ENCODE data around the gene CAV1.

Gene CAV1

GRCh38 chr7:116542618-116543017 lies 17.8 kb downstream of the CAV1 start:
- no peak for TF ChIP-seq CTCF (IDR thresholded peaks at IDR 0.05; ENCODE audit: low read depth, low read length)
- no peak overlapping the region for H3K4me3 ChIP-seq (ENCODE audit: low read depth, low read length)

GRCh38 chr7:116543664-116544063 lies 18.8 kb downstream of the CAV1 start:
- TF ChIP-seq CTCF (IDR thresholded peaks at IDR 0.05; ENCODE audit: low read depth, low read length) = no peak
- H3K4me3 ChIP-seq (ENCODE audit: low read depth, low read length) = no peak overlapping the region

- no peak for TF ChIP-seq CTCF (IDR thresholded peaks at IDR 0.05; ENCODE audit: low read depth, low read length)
These were observed 19.7 kb downstream of the CAV1 start for GRCh38 chr7:116544487-116544886.

GRCh38 chr7:116545411-116545993 lies 20.7 kb downstream of the CAV1 start:
- no peak for TF ChIP-seq CTCF (IDR thresholded peaks at IDR 0.05; ENCODE audit: low read depth, low read length)
- no peak overlapping the region for H3K4me3 ChIP-seq (ENCODE audit: low read depth, low read length)

More at GRCh38 chr7:116544487-116544886, 19.7 kb downstream of the CAV1 start:
- no peak overlapping the region for H3K4me3 ChIP-seq (ENCODE audit: low read depth, low read length)

- H3K4me3 ChIP-seq (ENCODE audit: low read depth, low read length) = no peak overlapping the region
- no peak for TF ChIP-seq CTCF (IDR thresholded peaks at IDR 0.05; ENCODE audit: low read depth, low read length)
These were observed 21.2 kb downstream of the CAV1 start for GRCh38 chr7:116546054-116546453.

GRCh38 chr7:116546916-116547315 lies 22.1 kb downstream of the CAV1 start:
- no peak overlapping the region for H3K4me3 ChIP-seq (ENCODE audit: low read depth, low read length)
- no peak for TF ChIP-seq CTCF (IDR thresholded peaks at IDR 0.05; ENCODE audit: low read depth, low read length)

- no peak for TF ChIP-seq CTCF (IDR thresholded peaks at IDR 0.05; ENCODE audit: low read depth, low read length)
- H3K4me3 ChIP-seq (ENCODE audit: low read depth, low read length) = no peak overlapping the region
These were observed 22.5 kb downstream of the CAV1 start for GRCh38 chr7:116547347-116547746.

All from WI38 (cell line).